CD4-positive, alpha-beta T cell treated with Interleukin-12 subunit alpha and Interleukin-12 subunit beta, for 1 hour (primary cell): ENCODE measurements around the gene GABPA.

ENCODE experiments used
- DNase-seq: peaks from one replicate; pipeline ENCODE4 v3.0.0-alpha.2; 2020

The GABPA gene

GRCh38 chr21:25813917-25814316, 79.1 kb downstream of the GABPA start:
- no peak for DNase-seq

GRCh38 chr21:25818121-25818520, 83.3 kb downstream of the GABPA start:
- DNase-seq: no peak

GRCh38 chr21:25818551-25818950, 83.8 kb downstream of the GABPA start:
- DNase-seq: no peak
